Panc1 (cell line): ENCODE measurements around the gene RBMS3. TPM values are rescaled to one million over a fixed set of nuclear protein-coding genes. Genes with fewer than 3 reads are reported as not detected.

Experiments
- ATAC-seq: fragments of 200-7000 bp; cut with Tn5 transposase; 2 replicates; pipeline ENCODE4 v1.9.1; 2020; ENCODE audit warnings: mild to moderate bottlenecking, moderate library complexity
- BruUV-seq: library from RNA; stranded (reverse); fragments of 400-500 nt; replicated peaks from 2 replicates; lab custom pipeline; 2021; lab: Mats Ljungman, UMichigan
- CTCF ChIA-PET: fragments of 300-600 bp; sonication (Branson Sonifier 250); formaldehyde crosslinking; loops from one replicate; lab custom pipeline; 2022; ENCODE audit warnings: antibody characterized with exemption; lab: Charles Lee
- POLR2A ChIA-PET: fragments of 300-600 bp; sonication (Branson Sonifier 250); formaldehyde crosslinking; loops from one replicate; lab custom pipeline; 2022; ENCODE audit warnings: antibody characterized with exemption; lab: Charles Lee
- DNase-seq: peaks from one replicate; pipeline ENCODE4 v3.0.0-alpha.2; 2010; ENCODE audit warnings: low read depth, low spot score
- H3K27ac ChIP-seq: 2 replicates; pipeline ENCODE4 v1.5.1; 2011; ENCODE audit warnings: mild to moderate bottlenecking, low read length, inconsistent platforms
- H3K27me3 ChIP-seq: fragments of 200-500 bp; sonication (Bioruptor generic); 2 replicates; pipeline ENCODE4 v1.6.0; 2014; ENCODE audit warnings: low read length, inconsistent platforms; ENCODE audit not compliant: control insufficient read depth, insufficient read depth
- H3K36me3 ChIP-seq: fragments of 200-500 bp; sonication (Bioruptor generic); 2 replicates; pipeline ENCODE4 v1.5.1; 2014; ENCODE audit warnings: inconsistent platforms, mild to moderate bottlenecking, low read length, moderate library complexity; ENCODE audit not compliant: control insufficient read depth, insufficient read depth
- H3K4me1 ChIP-seq: 2 replicates; pipeline ENCODE4 v1.5.1; 2011; ENCODE audit warnings: inconsistent platforms, mild to moderate bottlenecking, low read length, moderate library complexity; ENCODE audit not compliant: control insufficient read depth, insufficient read depth
- H3K4me3 ChIP-seq, 2 experiments: 2 replicates each; pipeline ENCODE4 v1.5.1; 2011 to 2012; ENCODE audit warnings: low read depth in 2 of 2, low read length in 2 of 2, mild to moderate bottlenecking in 2 of 2, inconsistent platforms in 1 of 2, moderate library complexity in 1 of 2
- H3K9me3 ChIP-seq: fragments of 200-500 bp; sonication (Bioruptor generic); 2 replicates; pipeline ENCODE4 v1.5.1; 2014; ENCODE audit warnings: low read depth, mild to moderate bottlenecking, inconsistent platforms, low read length, moderate library complexity; ENCODE audit not compliant: control insufficient read depth, insufficient read depth
- CTCF ChIP-seq: fragments of 450-650 bp; IDR thresholded peaks from 2 replicates; pipeline ENCODE4 v1.5.1; 2017; ENCODE audit warnings: mild to moderate bottlenecking
- POLR2AphosphoS5 ChIP-seq: IDR thresholded peaks from 2 replicates; pipeline ENCODE4 v1.6.1; 2012; ENCODE audit warnings: mild to moderate bottlenecking, low read depth, low read length, moderate library complexity
- REST ChIP-seq, 2 experiments: IDR thresholded peaks; 2 replicates each; pipeline ENCODE4 v1.6.1; 2011 to 2012; ENCODE audit warnings: low read depth in 2 of 2, control low read depth in 1 of 2, low read length in 1 of 2, mild to moderate bottlenecking in 1 of 2, moderate library complexity in 1 of 2; ENCODE audit not compliant: insufficient read depth in 1 of 2
- SIN3A ChIP-seq: IDR thresholded peaks from 2 replicates; pipeline ENCODE4 v1.6.1; 2012; ENCODE audit warnings: low read depth, mild to moderate bottlenecking, low read length, moderate library complexity, borderline replicate concordance; ENCODE audit not compliant: insufficient read depth
- TCF7L2 ChIP-seq: IDR thresholded peaks from 2 replicates; pipeline ENCODE4 v1.6.1; 2011; ENCODE audit warnings: mild to moderate bottlenecking, low read depth, low read length, inconsistent platforms
- in situ Hi-C: cut with HindIII; loops from 2 replicates; pipeline ENCODE4 v1.10.0; 2016; ENCODE audit warnings: low sequenced_read_pairs, low pct_unique_long_range_greater_than_20kb
- intact Hi-C: fragments of 100-400 bp; cut with micrococcal nuclease; formaldehyde crosslinking; loops from one replicate; pipeline ENCODE4 v1.10.0; 2022; ENCODE audit not compliant: unreplicated experiment
- total RNA-seq: library from RNA; stranded (reverse); gene quantifications from one replicate; pipeline ENCODE4 v1.2.1, GENCODE V29; 2021; ENCODE audit not compliant: unreplicated experiment

Gene RBMS3
- total RNA-seq, 1 experiment from 2014 or later = 1.1 TPM

- no TSS peak for BruUV-seq
- ChIA-PET CTCF (no interaction called here), POLR2A (no interaction called here)
- in situ Hi-C loops (no loop called here), intact Hi-C loops (no loop called here)
- H3K27me3 ChIP-seq = no peaks in the 10 kb centered on the region
- TF ChIP-seq SIN3A (no peak), POLR2AphosphoS5 (no peak), REST (IDR thresholded peaks at IDR 0.05; ENCODE audit: insufficient read depth in 1 of 2, low read depth in 2 of 2, low read length in 1 of 2) (no peak), TCF7L2 (no peak), CTCF (0 out of 2 replicates have a peak, but pooled peaks have one; percentile 13)
- no peaks in the 10 kb centered on the region for H3K4me1 ChIP-seq
- no peaks in the 10 kb centered on the region for H3K9me3 ChIP-seq
- H3K36me3 ChIP-seq = no peaks in the 10 kb centered on the region
- no peak overlapping the region for H3K4me3 ChIP-seq
- no peak overlapping the region for H3K27ac ChIP-seq
- DNase-seq (no peak), ATAC-seq (no peak)
Observed at GRCh38 chr3:29850641-29851040, 569.8 kb downstream of the RBMS3 start.

- POLR2A ChIA-PET = no interaction called here
- DNase-seq (no peak), ATAC-seq (no peak)
- CTCF ChIA-PET = no interaction called here
- no peak overlapping the region for H3K27ac ChIP-seq
- in situ Hi-C loops = no loop called here
- intact Hi-C loops = no loop called here
- no TSS peak for BruUV-seq
- H3K9me3 ChIP-seq = no peaks in the 10 kb centered on the region
- TF ChIP-seq REST (IDR thresholded peaks at IDR 0.05; ENCODE audit: insufficient read depth in 1 of 2, low read depth in 2 of 2, low read length in 1 of 2) (no peak), POLR2AphosphoS5 (no peak), TCF7L2 (no peak), SIN3A (no peak), CTCF (no peak)
- H3K4me1 ChIP-seq = no peaks in the 10 kb centered on the region
- no peak overlapping the region for H3K4me3 ChIP-seq
- no peaks in the 10 kb centered on the region for H3K36me3 ChIP-seq
- H3K27me3 ChIP-seq = no peaks in the 10 kb centered on the region
Observed at GRCh38 chr3:29852767-29853166, 571.9 kb downstream of the RBMS3 start.
